RPMI7951 (cell line): Measurements from ENCODE around the gene SLC13A5. TPM values are rescaled to one million over a fixed set of nuclear protein-coding genes. Genes with fewer than 3 reads are reported as not detected.
"Not testable (repeated sequence)": the region's sequence is repeated elsewhere in the genome, so short reads cannot be mapped to it uniquely, and the experiment has no call there.

ENCODE experiments used
- DNase-seq: peaks from one replicate; pipeline ENCODE4 v3.0.0-alpha.2; 2012; ENCODE audit warnings: low read depth
- total RNA-seq: library from RNA; depleted of rRNA; stranded (reverse); fragments of >200 nt; shearing (Covaris generic); gene quantifications from 2 replicates; pipeline ENCODE4 v1.2.3, GENCODE V29; 2014

Gene SLC13A5
- total RNA-seq, 1 experiment from 2014 or later, result not detected

DNA sequence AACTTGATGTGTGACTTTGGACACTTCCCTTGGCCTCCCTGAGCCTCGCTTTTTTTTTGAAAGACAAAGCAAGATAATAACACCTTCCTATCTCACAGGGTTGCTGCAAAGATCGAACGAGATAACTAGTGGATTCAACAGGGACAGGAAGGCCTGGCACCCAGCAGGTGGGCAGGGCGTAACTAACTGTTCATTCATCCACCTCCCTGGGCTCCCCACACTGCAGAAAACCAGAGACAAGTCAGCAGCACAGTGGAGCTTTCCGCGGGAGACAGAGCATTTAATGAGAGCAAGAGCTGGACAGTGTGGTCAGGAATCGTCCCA, 28.7 kb downstream of the SLC13A5 start:
- DNase-seq, result no peak

DNA sequence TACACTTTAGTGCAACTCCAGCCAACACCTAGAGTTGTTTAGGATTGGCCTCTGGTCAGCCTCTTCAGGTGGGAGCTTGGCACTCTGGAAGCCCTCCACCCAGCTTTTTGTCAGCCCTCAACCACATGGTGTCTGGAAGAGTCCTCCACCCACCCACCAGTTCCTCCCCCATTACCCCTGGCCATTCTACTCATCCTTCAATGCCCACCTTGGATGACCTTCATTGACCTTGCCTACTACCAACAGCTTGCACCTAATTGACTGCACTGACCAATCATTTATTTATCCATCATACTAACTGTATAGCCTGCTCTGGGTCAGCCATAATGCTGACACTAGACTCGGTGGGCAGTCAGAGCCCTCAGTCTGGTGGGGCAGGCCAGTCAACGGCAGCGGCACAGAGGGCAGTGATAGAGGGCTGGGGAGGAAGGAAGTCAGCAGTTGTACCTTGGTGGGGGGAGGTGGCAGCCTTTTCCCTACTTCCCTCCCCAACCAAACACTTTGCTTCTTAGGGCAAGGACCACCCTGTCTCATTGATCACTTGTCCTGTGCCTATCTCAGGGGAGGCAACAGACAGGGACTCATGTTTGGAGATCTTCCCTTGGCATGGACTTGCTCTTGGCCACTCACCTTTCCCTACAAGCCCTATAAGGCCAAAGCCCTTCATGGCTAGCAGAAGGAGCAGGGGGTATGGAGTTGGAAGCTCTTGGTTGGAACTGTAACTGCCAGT, 29.3 kb downstream of the SLC13A5 start:
- no peak for DNase-seq

DNA sequence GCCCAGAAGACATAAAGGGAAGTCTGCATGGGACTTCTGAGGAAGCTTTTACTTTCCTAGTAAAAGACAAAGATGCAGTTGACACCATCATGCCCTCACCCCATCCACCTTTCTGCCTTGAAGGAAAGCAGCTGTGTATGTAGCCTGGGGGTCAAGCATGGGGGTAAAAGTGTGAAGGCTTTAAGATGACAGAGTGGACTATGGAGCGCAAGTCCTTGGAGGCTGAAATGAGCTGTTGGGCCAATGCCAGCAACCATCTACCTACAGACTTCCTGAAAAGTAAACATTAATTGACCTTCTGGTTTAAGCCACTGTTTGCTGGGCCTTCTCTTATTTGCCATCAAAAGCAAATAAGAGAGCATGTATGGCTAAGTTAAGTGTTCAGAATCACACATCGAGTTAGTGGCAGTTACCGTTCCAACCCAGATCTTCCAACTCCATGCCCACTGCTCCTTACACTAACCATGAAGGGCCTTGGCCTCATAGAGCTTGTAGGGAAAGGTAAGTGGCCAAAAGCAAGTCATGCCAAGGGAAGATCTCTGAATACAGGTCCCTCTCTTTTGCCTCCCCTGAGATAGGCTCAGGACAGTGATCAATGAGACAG, 30.0 kb downstream of the SLC13A5 start:
- no peak for DNase-seq

DNA sequence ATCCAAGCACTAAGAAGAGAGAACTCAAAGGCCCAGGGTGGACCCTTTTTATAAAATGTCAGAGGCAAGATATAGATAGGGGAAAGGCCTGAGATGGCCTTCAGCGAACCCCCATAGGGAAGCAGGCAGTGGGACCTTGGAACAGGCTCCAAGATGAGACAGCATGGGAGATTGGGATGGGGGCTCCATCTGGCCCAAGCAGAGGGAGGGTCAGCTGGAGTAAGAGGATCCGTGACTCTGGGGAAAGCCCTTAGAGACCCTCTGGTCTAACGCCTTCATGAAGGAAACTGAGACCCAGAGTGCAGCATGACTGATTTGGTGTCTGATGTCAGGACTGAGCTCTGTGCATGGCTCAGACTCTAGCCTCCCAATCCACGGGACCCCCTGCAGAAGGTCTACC, 30.8 kb downstream of the SLC13A5 start:
- DNase-seq, result no peak

DNA sequence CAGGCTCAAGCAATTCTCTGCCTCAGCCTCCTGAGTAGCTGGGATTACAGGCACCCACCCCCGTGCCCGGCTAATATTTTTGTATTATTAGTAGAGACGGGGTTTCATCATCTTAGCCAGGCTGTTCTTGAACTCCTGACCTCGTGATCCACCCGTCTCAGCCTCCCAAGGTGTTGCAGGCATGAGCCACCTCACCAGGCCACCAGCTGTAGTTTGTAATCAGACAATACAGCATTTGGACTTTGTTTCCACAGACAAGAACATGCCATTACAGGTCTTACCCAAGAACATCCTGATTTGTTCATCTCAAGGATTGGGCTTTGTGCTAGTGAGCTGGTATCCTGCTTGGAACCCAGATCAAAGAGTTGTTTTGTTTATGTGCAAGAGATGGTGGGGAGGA, 31.5 kb downstream of the SLC13A5 start:
- DNase-seq, result no peak

DNA sequence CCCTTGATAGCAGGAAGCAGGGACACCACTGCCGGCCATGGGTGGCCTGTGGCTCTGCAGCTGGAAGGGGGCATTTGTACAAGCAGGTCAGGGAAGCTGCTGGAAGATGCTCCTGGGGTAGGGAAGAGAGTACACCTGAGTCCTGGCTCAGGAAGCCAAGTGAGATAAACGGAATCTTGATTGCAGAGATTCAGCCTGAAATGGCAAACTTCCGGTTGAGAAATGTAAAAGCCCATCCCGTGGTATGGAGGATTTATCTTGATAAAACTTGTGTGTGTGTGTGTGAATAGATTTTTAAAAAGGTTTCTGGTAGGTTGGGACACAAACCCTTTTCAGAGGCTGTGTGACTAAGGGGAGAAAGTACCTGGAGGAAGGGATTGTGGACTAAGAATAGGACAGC, 32.0 kb downstream of the SLC13A5 start:
- no peak for DNase-seq

DNA sequence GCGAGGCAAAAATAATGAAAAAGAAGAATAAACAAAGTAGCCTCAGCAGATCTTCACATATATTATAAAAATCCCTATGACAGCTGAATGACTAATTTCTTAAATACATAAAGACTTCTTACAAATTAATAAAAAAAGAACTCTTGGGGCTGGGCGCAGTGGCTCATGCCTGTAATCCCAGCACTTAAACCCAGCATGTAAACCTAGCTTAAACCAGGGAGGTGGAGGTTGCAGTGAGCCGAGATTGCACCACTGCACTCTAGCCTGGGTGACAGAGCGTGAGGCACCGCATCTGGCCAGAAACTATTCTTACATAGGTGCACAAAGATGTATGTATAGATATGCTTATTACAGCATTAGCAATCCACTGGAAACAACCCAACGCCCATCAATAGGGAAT, 33.9 kb downstream of the SLC13A5 start:
- no peak for DNase-seq

DNA sequence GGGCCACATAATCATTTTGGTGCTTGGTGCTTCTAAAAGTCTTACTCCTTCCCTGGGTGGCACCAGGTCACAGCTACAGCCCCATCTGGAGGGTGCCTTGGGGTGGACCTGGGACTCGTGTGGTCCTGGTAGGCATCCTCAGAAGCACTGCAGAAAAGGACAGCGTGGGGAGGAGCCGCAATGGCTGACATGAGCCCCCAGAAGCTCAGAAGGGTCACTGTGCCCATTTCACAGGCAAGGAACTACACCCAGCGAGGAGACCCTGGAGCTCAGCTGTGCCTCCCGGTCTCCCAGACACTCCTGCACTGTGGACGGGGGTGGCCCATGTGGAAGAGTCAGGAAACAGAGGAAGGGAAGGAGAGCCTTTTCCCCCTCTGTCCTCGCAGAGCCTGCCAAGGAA, 35.2 kb downstream of the SLC13A5 start:
- no peak for DNase-seq

DNA sequence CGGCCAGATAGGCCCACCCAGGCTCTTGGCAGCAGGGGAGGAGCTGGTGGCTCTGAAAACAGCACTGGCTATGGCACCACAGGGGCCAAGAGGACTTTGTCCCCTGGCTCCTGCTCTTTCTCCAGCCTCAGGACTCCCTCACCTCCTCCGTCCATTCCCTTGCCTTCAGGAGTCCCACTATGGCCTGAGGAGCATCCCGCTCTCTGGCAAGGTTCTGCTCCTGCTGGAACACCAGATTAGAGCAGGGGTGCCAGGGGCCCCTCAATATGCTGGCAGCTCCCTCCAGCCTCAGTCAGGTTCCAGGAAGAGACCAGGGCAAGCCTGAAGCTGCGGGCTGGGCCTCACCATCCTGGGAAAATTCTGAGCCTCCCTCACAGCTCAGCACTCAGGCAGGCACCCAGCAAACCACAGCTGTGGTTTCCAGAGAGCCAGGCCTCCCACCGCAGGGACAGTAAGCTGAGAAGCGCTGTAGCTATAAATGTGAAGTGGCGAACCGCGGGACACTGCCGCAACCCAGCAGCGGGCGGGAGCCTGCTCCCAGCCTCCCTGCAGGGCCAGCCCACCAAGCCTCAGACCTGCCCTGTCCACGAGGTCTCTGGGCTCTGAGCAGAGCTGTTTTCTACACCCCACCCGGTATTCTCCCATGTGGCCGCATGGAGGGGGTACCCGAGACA, 35.9 kb downstream of the SLC13A5 start:
- peak; percentile 47 for DNase-seq

DNA sequence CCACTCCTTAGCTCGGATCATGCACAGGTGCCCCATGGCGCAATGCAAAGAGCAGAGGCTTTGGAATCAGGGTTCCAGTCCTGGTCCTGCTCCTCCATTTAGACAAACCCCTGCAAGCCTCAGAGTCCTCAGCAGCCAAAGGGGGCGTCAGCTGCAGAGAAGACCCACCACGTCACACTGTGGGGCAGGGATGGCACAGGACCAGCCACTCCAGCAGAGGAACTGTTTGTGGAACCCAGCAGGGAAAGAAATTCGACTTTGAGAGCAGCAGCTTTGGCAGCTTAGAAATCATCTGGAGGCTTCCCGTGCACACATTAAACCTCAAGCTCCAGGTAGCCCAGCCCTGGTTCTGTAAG, 36.4 kb downstream of the SLC13A5 start:
- DNase-seq, result no peak

DNA sequence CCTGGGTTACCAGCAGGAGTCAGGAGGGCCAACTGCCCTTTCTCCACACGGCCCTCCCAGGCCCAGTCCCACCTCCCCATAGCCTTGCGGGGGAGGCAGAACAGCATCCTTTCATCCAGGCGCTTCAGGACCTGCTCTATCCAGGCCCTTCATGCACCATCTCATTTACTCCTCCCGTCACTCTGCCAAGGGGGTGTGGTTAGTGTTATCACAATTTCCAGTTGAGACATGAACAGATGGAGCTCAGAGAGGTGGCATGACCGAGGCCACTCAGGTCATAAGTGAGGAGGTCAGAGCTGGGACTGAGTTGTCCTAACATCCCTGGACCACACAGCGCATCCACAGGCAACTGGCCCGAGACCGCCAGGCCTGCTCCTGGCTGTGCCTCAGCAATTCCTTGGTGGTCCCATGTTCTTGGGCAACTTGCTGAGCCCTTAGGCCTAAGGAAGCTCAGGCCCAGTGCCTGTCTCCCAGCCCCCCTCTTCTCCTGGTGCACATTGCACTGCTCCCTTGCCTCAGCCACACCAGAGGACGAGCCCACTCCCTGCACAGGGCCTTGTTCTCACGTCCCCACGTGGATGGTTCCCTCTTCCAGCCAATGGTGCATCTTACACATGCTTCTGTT, 37.9 kb downstream of the SLC13A5 start:
- no peak for DNase-seq

DNA sequence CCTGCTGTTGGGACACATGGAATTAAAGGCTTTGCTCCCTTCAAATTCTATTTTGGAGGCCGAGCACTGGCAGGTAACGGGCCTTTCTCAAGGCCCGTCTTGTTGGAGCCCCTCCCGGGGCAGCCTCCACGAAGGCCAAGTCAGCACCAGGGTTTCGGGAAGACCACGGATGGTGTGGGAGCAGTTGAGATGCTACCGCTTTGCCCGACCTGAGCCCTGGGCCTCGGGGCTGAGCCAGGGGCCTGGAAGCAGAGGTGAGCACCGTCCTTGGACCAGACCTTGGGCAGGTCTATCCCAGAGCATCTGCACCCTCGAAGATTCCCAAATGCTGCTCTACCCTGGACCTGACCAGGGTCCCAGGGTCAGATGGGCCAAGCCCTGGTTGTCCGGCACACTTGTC, 38.6 kb downstream of the SLC13A5 start:
- DNase-seq, result no peak

DNA sequence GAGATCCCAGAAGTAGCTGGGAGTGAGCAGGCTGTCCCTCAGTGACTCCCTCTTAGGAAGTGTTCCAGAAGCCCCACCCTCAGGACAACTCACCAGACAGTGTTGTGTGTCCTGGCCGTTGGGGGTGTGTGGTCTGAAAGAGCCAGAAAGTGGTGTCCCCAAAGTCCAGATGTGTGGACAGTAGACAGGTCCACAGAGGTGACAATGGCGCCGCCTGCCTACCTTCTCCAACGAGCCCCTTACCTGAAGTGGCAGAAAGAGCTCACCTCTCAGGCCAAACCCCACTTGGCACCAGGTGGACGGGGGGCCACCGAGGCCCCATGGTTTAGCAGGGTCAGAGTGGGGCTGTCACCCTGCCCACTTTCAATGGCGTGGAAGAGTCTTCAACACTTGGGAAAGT, 41.7 kb downstream of the SLC13A5 start:
- DNase-seq, result no peak

DNA sequence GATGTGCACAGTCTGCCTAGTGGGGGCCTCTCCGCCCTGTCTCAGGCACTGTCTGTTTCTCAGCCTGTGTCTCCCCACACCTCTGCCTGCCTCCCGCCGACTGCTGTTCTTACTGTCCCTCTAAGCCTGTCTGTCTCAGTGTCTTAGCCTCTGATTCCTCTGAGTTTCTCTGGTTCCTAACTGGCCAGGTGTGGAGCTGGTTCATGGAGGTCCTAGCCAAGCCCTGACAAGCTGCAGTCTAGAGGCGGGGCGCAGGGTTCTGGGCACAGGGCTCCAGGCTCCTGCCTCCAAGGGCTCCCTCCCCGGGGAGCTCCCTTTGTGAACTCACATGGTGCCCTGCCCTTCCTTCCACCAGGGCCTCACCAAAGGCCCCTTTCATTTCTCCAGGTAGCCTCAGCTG, 42.2 kb downstream of the SLC13A5 start:
- DNase-seq, result no peak

DNA sequence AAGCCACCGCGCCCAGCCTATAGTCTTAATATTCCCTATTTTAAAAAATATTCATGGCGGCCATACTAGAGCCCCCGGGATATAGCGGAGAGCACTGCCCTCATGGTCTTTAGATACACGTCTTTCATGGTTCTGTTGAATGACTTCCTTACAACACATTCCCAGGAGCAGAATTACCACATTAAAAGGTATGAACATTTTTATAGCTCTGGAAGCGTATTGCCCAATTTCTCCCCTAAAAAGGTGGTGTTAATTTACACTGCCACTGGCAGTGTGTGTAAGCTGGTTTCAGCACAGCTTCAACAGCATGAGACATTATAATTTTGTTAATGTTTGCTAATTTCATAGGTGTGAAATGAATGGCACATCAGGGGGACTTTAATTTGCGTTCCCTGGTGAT, 42.6 kb downstream of the SLC13A5 start:
- DNase-seq, result no peak

DNA sequence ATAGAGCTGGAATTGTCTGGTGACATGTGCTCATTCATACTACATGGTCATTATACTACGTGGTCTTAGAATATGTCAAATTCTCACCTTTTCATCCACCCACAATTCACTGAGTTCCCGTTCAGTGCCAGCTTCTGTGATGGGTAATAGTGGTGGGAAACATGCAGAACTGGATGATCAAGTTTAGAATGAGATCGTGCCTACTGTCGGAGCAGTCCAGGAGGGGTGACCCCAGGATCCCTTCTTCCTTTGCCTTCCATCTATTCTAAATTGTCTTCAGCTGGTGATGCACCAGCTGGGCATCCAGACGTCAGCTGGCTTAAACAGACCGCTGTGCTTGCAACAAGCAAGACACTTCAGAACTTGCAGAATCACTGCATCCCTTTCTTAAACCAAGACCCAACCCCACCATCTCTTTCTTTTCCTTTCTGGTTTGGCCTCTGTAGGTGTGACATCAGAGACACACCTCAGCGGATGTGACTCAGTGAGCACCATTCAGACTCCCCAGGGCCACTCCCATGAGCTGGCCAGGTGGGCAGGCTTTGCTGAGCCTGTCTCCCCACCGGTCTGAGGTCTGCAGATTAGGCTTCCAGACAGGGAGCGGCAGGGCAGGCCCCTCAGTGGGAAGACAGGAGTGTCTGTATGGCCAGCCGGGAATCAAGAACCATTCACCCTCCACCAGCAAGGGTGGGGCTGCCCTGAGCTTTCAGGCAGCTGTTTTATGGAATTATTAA, 43.5 kb downstream of the SLC13A5 start:
- no peak for DNase-seq

DNA sequence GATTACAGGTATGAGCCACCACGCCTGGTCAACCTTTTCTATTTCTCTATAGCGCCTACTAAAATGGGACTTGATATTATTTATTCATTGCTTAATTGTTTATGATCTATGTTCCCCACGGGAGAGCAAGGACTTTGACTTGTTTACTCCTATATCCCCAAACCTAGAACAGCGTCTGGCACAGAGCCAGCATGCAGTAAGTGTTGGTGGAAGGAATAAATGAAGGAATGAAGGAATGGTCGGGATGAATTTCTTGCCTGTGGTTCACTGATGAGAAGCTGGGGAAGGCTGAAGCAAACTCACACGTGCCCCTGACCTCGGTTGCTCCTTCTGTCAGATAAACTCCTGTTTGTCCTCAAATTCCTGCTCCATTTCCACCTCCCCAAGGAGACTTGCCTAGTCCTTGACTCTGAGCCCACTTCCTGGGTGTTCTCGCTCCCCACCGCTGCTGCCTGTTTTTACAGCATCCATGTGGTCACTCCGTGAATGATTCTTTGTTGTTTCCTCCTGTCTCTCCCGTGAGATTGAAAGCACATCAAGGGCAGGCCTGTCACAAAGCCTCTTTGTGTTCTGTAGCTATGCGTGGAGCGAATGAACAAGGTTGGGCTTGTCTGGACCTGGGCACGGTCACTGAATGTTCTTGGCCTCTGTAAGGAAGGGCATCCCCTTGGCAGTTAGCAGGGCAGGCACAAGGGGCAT, 44.3 kb downstream of the SLC13A5 start:
- peak; percentile 38 for DNase-seq

DNA sequence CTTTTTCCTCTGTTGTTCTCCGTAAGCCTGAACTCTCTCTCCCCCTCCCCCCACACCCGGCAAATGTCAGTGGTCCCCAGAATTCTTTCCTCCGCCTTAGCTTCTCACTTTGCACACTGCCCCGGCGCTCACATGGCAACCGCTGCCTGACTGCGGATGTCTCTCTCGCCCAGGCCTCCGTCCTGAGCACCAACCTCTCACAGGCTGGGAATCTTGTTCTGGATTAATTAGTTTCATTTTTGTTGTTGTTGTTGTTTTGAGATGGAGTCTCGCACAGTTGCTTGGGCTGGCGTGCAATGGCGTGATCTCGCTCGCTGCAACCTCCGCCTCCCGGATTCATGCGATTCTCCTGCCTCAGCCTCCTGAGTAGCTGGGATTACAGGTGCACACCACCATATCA, 45.0 kb downstream of the SLC13A5 start:
- DNase-seq, result no peak

DNA sequence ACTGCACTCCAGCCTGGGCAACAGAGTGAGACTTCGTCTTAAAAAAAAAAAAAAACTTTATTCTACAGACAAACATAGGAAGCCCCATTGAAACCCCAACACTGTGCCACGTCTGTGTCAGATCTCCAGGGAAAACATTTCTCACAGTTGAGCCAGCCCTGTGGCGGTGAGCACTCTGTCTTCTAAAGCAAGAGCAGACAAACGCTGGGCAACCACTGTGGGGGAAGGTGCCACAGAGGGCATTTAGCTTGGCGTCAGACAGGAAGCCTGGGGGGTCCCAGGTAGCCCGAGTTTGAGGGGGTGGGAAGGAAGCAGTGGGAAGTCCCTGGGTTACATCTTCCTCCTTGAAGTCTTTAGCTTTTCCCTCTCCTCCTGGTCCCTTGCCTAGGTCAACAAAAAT, 45.7 kb downstream of the SLC13A5 start:
- DNase-seq, result no peak

DNA sequence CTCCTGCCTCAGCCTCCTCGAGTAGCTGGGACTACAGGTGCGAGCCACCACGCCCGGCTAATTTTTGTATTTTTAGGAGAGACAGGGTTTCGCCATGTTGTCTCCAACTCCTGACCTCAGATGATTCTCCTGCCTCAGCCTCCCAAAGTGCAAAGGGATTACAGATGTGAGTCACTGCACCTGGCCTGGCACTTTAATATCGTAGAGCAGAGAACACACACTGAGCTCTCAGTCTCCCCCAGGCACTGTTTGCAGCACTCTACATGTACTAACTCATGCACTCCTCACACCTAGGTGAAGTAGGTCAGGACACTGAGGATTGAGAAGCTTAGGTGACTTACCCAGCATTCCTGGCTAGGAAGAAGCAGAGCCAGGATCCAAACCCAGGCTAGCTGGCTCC, 46.6 kb downstream of the SLC13A5 start:
- no peak for DNase-seq

DNA sequence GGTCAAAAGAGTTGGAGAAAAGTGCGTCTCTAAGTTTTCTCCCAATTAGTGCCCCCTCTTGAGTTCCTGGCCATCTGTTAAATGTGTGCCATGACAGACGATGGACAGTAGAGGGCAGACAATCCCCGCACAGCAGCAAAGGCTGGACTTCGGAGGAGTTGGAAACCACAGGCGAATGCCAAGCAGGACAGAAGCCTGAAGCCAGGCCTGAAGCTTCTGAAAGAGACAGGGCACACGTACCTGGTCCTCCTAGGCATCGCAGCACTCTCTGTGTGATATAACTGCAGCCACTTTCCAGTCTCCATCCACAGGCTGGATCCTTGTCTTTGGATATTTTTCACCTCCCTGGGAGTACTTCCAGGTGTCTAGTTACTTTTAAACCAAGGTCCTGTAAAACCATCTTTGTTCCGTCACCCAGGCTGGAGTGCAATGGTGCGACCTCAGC, 47.1 kb downstream of the SLC13A5 start:
- DNase-seq, result peak; percentile 66

DNA sequence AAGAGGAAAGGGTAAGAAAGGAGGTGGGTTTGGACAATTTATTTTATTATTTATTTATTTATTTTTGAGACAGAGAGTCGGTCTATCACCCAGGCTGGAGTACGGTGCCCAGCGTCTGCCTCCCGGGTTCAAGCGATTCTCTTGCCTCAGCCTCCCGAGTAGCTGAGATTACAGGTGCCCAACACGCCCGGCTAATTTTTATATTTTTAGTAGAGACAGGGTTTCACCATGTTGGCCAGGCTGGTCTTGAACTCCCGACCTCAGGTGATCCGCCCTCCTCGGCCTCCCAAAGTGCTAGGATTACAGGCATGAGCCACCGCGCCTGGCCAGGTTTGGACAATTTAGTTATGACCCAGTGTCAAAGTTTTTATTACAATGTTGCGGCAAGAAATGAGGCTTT, 50.0 kb downstream of the SLC13A5 start:
- DNase-seq, result not testable (repeated sequence)
